Measurements from ENCODE around the gene DIAPH1.

Gene DIAPH1

DNA sequence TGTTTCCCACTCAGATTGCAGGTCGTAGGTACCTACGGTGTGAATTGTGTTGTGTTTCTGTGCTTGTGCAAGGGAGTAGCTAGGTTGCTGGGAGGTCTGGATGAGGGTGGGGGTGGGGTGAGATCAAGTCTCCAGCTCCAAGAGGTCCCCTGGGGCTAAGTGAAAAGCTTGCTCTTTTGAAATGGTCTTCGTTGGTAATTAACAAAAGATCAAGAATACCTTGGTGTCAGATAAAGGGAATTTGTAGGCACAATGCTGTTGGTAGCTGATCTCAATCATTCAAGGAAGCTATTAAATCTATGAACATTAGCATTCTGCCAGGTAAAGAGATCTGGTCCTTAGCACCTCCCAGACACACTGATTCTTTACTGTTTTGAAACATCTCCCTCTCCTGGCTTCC is 134.9 kb downstream of the DIAPH1 start:
- Histone ChIP-seq H3K79me2 (ENCODE audit: insufficient read depth, low read length) (no peaks in the 10 kb centered on the region), H3K27me3 (ENCODE audit: insufficient read depth, low read length, poor library complexity, severe bottlenecking) (no peaks in the 10 kb centered on the region), H3K9me3 (ENCODE audit: insufficient read depth, low read depth, low read length) (no peaks in the 10 kb centered on the region), H3F3A (ENCODE audit: low read depth) (no peaks in the 10 kb centered on the region), H3K4me1 (ENCODE audit: insufficient read depth, low read length, poor library complexity, severe bottlenecking) (no peaks in the 10 kb centered on the region), H4K20me1 (ENCODE audit: insufficient read depth, low read length, poor library complexity, severe bottlenecking) (no peaks in the 10 kb centered on the region), H3K9me2 (replicated peaks; ENCODE audit: low read depth, low read length) (no peaks in the 10 kb centered on the region), H3K4me3 (ENCODE audit: low read length, poor library complexity, severe bottlenecking) (no peak overlapping the region), H3K4me2 (ENCODE audit: low read depth, low read length, poor library complexity, severe bottlenecking) (no peak overlapping the region), H3K36me3 (ENCODE audit: insufficient read depth, low read length) (no peaks in the 10 kb centered on the region), H3K9ac (ENCODE audit: low read depth, low read length, poor library complexity, severe bottlenecking) (no peak overlapping the region), H2AFZ (ENCODE audit: low read length) (no peak overlapping the region)
- TF ChIP-seq CTCF (conservative IDR thresholded peaks at IDR 0.05; ENCODE audit: low read length), result no peak
- TF ChIP-seq EZH2phosphoT487 (IDR thresholded peaks at IDR 0.05; ENCODE audit: borderline replicate concordance), result no peak

DNA sequence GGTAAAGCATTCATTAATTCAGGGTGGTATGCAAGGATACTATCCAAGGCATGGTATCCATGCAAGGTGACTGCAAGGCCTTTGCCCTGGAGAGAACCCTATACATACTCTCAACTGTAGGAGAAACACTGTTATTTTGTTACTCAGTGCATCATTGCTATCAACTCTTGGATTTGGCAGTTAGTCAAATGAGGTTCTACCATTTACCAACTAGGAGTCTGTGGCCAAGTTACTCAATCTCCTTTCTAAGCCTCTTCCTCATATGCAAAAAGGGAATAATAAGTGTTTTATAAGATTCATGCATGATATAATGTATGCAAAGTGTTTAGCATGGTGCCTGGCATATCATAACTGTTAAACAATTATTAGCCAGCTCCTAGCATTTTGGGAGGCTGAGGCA is 139.0 kb downstream of the DIAPH1 start:
- Histone ChIP-seq H3K9me3 (ENCODE audit: insufficient read depth, low read depth, low read length) (no peaks in the 10 kb centered on the region), H3K79me2 (ENCODE audit: insufficient read depth, low read length) (no peaks in the 10 kb centered on the region), H3K9me2 (replicated peaks; ENCODE audit: low read depth, low read length) (no peaks in the 10 kb centered on the region), H3K27me3 (ENCODE audit: insufficient read depth, low read length, poor library complexity, severe bottlenecking) (peaks cover 13% of the 10 kb centered on the region), H3K36me3 (ENCODE audit: insufficient read depth, low read length) (no peaks in the 10 kb centered on the region), H2AFZ (ENCODE audit: low read length) (no peak overlapping the region), H3K4me1 (ENCODE audit: insufficient read depth, low read length, poor library complexity, severe bottlenecking) (no peaks in the 10 kb centered on the region), H3F3A (ENCODE audit: low read depth) (no peaks in the 10 kb centered on the region), H3K4me3 (ENCODE audit: low read length, poor library complexity, severe bottlenecking) (no peak overlapping the region), H3K9ac (ENCODE audit: low read depth, low read length, poor library complexity, severe bottlenecking) (no peak overlapping the region), H4K20me1 (ENCODE audit: insufficient read depth, low read length, poor library complexity, severe bottlenecking) (no peaks in the 10 kb centered on the region), H3K4me2 (ENCODE audit: low read depth, low read length, poor library complexity, severe bottlenecking) (no peak overlapping the region)
- no peak for TF ChIP-seq CTCF (conservative IDR thresholded peaks at IDR 0.05; ENCODE audit: low read length)
- TF ChIP-seq EZH2phosphoT487 (IDR thresholded peaks at IDR 0.05; ENCODE audit: borderline replicate concordance), result no peak

DNA sequence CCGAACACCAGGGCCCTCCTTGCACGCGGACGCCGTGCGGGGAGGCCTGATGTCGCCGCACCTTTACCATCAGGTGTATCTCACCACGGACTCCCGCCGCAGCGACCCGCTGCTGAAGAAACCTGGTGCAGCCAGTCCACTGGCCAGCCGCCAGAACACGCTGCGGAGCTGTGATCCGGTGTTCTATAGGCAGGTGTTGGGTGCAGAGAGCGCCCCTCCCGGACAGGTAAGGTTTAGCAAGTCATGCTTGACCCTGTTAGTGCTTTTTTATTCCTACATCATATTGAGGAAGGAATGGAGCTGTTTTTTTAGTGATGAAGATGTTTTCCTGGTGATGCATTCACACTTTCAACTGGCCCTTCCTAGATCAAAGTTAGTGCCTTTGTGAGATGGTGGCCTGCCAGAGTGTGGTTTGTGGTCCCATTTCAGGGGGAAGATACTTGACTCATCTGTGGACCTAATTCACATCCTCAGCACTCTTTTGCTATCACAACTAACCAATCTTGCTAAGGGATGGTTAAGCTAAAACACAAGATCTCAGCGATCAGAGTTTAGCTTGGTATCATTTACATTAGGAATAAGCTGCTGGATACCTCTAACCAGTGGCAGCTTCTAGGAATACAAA is 140.4 kb downstream of the DIAPH1 start:
- Histone ChIP-seq H3K4me1 (ENCODE audit: insufficient read depth, low read length, poor library complexity, severe bottlenecking) (no peaks in the 10 kb centered on the region), H3K27me3 (ENCODE audit: insufficient read depth, low read length, poor library complexity, severe bottlenecking) (peaks cover 13% of the 10 kb centered on the region), H3K9me3 (ENCODE audit: insufficient read depth, low read depth, low read length) (no peaks in the 10 kb centered on the region), H3K4me2 (ENCODE audit: low read depth, low read length, poor library complexity, severe bottlenecking) (no peak overlapping the region), H2AFZ (ENCODE audit: low read length) (no peak overlapping the region), H3K9ac (ENCODE audit: low read depth, low read length, poor library complexity, severe bottlenecking) (no peak overlapping the region), H3F3A (ENCODE audit: low read depth) (no peaks in the 10 kb centered on the region), H3K79me2 (ENCODE audit: insufficient read depth, low read length) (no peaks in the 10 kb centered on the region), H4K20me1 (ENCODE audit: insufficient read depth, low read length, poor library complexity, severe bottlenecking) (no peaks in the 10 kb centered on the region), H3K9me2 (replicated peaks; ENCODE audit: low read depth, low read length) (no peaks in the 10 kb centered on the region), H3K4me3 (ENCODE audit: low read length, poor library complexity, severe bottlenecking) (no peak overlapping the region), H3K36me3 (ENCODE audit: insufficient read depth, low read length) (no peaks in the 10 kb centered on the region)
- TF ChIP-seq EZH2phosphoT487 (IDR thresholded peaks at IDR 0.05; ENCODE audit: borderline replicate concordance) (no peak), CTCF (conservative IDR thresholded peaks at IDR 0.05; ENCODE audit: low read length) (no peak)
